CD4-positive, alpha-beta T cell treated with Interferon gamma for 1 hour (primary cell): ENCODE measurements around the gene C16orf95.
"Not testable (repeated sequence)": the region's sequence is repeated elsewhere in the genome, so short reads cannot be mapped to it uniquely, and the experiment has no call there.

Source experiments
- DNase-seq: peaks from one replicate; pipeline ENCODE4 v3.0.0-alpha.2; 2020

C16orf95 gene

GRCh38 chr16:87345726-87346424 lies 28.7 kb upstream of the C16orf95 start:
- no peak for DNase-seq

- peak; percentile 58 for DNase-seq
These were observed 27.9 kb upstream of the C16orf95 start for GRCh38 chr16:87344931-87345631.

GRCh38 chr16:87344165-87344930 lies 27.2 kb upstream of the C16orf95 start:
- DNase-seq, result no peak

DNA sequence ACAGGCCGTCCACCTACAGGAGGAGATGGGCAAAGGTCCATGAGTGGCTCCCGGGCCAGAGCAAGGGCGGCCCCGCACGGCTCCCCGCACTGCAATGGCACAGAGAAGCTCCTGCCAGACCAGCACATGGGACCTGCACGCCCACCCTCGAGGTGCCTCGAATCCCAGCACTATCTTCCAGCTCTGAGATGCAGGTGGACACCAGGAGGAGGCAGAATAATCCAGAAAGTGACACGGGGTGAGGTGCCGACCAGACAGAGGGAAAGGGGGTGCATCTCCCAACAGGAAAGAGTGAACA lies 26.5 kb upstream of the C16orf95 start:
- no peak for DNase-seq

GRCh38 chr16:87342978-87343752 lies 26.0 kb upstream of the C16orf95 start:
- DNase-seq, result no peak

GRCh38 chr16:87342504-87342903 lies 25.3 kb upstream of the C16orf95 start:
- no peak for DNase-seq

DNA sequence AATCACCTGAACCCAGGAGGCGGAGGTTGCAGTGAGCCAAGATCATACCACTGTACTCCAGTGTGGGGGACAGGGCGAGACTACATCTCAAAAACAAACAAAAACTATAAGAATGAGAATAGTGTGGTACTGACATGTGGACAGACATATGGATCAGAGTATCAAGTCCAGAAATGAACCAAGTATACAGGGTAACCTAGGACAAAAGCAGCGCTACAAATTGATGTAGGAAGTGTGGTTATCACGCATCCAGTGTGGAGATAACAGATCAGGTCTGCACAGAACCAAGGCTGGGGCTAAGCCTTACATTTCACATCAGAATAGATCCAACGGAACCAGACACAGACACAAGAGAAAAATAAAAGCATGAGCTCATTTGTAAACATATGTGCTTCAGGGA lies 23.0 kb upstream of the C16orf95 start:
- no peak for DNase-seq

- not testable (repeated sequence) for DNase-seq
These were observed 22.5 kb upstream of the C16orf95 start for GRCh38 chr16:87339724-87340105.

DNA sequence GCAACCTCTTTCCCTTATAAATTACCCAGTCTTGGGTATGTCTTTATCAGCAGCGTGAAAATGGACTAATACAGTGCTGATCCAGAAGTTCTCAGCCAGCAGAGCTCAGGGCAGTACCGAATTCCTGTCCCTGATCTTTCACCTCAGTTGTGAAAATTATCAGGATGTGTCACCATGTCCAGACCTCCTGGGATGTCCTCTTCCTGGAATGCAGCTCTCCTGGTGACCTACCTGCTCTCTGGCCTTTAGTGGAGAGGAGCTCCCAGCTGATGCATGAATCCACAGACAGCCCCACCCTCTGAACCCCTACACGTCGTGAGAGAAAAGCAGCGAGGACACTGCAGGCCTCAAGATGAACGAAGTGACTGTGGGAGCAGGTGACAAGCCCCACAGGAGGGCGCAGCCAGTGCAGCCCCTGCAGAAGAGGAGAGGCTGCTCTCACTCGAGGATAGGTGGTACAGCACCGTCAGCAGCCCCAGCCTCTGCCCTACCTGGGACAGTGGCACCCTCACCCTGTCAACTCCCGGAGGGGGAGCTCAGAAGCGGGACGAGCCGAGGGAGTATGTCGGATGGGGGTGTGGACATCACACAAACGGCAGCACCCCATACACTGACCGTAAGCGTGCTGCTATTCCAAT lies 22.0 kb upstream of the C16orf95 start:
- DNase-seq, result no peak

DNA sequence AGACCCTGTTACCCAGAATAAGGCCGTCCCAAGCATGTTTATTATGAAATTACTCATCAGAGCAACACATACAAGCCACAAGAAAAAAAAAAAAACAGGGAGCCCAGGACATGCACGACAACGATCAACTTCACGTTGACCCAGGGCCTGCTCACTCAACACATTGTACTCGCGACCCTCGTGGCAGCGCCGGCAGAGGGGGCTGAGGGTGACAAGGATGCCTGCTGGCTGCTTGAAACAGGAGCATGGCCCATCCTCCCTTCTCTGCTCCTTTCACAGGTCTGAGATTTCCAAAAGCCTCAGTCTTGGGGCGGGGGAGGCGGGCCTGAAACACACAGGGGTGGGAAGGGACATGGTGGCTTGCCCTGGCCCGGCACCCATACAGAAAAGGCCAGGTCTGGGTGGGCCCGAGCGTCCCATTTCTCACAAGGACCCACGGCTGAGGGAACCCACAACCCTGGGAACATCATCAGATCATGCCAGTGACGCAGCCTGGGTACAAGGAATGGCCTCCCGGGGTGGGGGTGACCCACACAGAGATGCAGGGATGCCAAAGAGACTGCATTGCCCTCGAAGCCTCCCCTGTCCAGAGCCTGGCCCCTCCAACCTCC lies 21.1 kb upstream of the C16orf95 start:
- no peak for DNase-seq

DNA sequence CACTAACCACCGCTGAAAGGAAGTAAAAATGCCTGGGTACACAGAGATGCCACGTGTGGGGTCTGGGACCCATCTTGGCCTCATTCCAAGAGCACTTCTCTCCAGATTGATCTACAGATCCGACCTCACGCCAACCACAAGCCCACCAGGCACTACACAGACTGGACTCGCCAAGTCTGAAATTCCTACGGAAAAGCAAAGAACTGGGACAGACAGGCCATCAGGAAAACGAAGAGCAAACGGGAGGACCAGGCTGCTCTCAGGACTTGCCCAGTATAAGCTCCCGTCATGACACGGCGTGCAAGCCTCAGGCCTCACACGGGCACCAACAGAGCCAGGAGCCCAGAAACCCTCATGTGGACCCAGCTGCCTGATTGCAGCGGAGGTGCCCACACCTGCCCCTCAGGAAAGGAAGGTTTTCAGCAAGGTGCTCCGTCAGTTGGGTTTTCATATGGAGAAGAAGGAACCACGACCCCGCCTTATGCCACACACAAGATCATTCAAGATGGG lies 20.1 kb upstream of the C16orf95 start:
- no peak for DNase-seq

DNA sequence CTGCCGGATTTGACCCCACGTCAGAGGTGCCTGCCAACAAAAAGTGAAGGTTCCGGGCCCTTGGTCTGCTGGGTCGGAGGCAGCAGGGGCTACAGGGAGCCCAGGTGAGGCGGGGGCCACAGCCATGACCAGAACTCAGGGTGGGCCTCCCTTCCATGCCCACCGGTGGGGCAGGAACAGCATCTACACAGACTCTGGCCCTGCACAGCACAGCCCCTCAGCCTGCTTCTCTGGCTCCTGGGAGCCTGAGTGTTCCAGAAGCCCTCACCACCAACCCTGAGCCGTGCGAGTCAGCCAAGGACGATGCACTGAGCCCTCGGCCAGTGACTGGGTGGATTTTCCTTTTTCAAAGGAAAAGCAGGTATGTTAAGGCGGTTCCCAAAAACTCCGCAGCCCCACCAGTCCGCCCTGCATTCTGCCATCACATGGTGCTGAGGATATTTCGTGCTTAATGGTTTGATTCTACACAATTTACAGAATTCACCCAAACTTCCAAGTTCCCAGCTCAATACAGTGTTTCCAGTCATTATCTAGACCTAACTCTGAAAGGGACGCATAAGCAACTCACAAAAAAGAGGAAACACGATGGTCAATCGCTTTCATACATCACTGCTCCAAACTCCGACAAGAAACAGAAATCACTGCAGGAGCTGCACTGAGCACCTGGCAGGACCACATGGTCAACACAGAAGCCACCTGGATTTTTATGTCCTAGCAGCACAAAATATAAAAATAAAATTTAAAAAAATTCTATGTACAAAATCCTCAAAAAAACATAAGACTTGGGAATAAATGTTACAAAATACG lies 19.4 kb upstream of the C16orf95 start:
- no peak for DNase-seq

- no peak for DNase-seq
These were observed 18.6 kb upstream of the C16orf95 start for GRCh38 chr16:87335625-87336433.

DNA sequence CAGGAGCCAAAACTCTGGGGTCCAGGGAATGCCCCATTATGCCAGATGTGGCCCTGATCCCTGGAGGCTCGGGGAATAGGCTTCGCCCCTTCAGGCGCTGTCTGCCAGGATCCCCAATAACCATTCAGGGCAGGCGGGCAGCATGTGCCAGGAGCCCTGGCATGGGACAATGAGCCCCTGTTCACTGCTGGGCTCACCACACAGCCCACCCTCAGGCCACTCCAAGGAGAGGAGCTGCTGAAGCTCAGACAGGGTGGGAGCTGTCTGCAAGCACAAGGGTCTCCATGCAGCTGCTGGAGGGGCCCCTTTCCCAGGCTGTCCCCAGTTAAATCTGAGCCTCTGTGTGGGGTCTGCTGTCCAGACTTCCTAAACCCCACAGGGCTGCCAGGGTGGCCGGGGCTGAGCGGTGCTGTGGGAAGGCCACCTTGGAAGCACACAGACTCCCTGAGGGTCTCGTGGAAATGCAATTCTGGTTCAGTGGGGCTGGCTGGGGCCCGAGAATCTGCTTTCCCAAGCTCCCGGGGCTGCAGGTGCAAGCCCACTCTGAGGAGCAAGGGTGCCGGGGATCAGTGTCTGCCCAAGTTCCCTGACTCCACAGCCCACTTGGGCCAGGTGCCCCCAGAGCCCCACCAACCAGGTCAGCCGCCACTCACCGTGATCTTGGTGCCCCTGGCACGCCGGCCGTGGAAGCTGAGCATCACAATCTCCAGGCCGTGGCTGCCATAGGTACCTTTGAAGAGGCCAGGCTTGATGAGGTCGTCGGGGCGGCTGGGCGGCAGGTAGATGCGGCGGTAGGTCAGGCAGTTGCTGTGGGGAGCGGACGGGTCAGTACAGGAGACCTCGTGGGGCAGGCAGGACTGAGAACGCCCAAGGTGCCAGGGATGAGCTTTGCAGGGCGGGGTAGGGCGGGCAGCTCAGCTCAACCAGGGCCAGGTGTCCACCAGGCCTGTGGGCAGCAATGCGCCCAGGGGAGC lies 17.7 kb upstream of the C16orf95 start:
- no peak for DNase-seq

- DNase-seq, result no peak
These were observed 16.6 kb upstream of the C16orf95 start for GRCh38 chr16:87333581-87334331.

DNA sequence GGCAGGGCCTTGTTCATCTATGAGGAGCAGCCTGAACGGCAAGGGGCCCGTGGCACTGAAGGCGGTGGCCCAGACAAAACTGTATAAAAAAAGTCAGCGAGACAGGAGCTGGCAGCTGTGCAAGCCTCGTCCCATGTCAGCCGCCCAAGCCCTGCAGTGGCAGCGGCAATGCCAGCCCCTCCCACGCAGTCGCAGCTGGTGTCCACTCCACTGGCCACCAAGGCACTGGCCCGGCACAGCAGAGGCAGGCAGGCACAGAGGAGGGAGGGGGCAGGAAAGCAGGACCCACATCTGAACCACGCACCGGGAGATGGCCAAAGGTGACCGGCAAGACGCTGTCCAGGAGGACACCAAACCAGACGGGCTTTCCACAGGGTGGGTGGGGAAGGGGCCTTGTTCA lies 15.9 kb upstream of the C16orf95 start:
- DNase-seq, result no peak

DNA sequence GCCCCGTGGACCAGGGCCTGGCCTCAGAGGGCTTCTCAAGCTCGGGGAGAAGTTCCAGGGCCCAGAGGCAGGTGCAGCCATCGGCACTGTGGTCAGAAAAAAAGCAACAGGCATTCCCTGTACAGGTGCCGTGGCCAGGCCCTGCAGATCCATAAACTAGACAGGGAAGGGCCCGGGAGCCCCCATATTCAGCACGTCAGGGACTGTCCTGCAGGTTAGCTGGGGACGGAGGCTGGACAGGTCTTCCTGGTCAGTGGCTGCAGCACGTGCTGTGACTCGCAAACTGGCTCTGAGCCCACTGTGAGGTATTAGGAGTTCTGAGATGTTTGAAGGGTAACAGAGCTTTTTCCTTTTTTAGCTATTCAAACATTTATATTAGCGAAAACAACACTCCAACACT lies 15.0 kb upstream of the C16orf95 start:
- no peak for DNase-seq

GRCh38 chr16:87331241-87331801 lies 14.1 kb upstream of the C16orf95 start:
- DNase-seq, result no peak
